NCI-H526 (cell line): ENCODE data around the gene LDLRAD4.

Experiments used
- DNase-seq, 2 experiments: peaks; one replicate each; lab custom pipeline; 2025; lab: John Stamatoyannopoulos, UW

Gene LDLRAD4

GRCh38 chr18:13202571-13202970 lies 16.0 kb upstream of the LDLRAD4 start:
- DNase-seq = no peak

- no peak for DNase-seq
These were observed 12.3 kb upstream of the LDLRAD4 start for GRCh38 chr18:13206301-13206700.

- no peak for DNase-seq
These were observed 11.3 kb upstream of the LDLRAD4 start for GRCh38 chr18:13207294-13207693.

DNA sequence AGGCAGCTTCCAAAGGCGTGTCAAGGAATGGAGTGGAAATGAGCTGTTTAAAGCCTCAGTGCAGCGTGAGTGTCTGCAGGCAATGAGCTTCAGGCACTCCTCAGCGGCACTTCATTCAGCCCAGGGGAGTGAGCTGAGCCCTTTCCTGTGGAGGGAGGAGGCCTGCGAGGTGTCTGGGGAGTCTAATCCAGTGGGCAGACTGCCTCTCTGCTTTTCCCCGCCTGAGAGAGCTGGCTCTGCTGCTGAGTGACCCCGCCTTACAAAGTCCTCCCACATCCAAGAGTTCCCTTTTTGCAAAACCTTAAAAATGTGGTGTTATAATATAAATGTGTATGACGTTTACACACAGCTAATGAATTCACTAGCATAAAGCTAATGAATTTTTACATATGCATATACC lies 7.0 kb upstream of the LDLRAD4 start:
- DNase-seq = no peak

GRCh38 chr18:13213036-13213795 lies 5.3 kb upstream of the LDLRAD4 start:
- DNase-seq = no peak

GRCh38 chr18:13214609-13215008 lies 4.0 kb upstream of the LDLRAD4 start:
- DNase-seq = no peak

GRCh38 chr18:13216092-13216582 lies 2.4 kb upstream of the LDLRAD4 start:
- DNase-seq = peak; percentile 54 to 74

- peak in 1 of 2 experiments; percentile 65 for DNase-seq
These were observed 1.7 kb upstream of the LDLRAD4 start for GRCh38 chr18:13216711-13217465.

DNA sequence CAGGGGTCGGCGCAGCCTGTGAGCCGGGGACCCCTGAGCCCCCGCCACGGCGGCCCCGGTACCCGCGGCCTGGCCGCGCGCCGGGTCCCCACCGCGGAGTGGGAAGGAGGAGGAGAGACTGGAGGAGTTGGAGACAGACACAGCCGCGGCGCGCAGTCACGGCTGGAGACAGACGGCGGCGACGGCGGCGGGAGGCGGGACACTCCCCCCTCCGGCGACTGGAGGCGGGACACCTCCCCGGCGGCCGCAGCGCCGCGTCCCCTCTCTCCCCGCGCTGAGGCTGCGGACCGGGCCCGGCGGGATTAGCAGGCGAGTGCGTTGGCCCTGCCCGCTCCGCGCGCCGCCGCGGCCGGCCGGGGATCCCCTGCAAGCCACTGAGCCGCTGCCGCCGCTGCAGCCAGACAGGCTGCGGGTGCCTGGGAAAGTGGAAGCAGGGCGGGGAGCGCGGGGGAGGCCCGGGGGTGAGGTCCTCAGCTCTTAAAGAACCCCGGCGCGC lies 1.0 kb upstream of the LDLRAD4 start:
- DNase-seq = peak in 1 of 2 experiments; percentile 65

GRCh38 chr18:13217971-13218367 lies 591 bp upstream of the LDLRAD4 start:
- peak in 1 of 2 experiments; percentile 47 for DNase-seq

DNA sequence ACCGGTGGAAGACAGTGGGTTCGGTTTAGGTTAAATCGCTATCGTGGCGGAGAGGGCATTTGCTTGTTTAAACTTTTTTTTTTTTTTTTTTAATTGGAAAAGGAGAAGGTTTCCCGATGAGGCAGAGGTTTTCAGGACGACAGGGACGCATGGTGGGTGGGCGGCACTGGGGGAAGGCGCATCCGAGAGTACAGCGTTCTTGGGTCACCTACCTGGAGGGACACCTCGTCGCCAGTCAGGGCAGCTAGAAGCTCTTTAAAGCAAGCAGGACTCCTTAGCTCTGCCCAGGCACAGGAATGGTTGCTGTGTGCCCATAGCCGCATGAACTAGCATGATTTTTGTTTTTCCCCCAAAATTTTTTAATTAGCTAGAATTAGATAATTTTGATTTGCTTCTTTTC lies 437 bp downstream of the LDLRAD4 start:
- peak in 1 of 2 experiments; percentile 19 for DNase-seq

GRCh38 chr18:13219593-13220159 lies 1.1 kb downstream of the LDLRAD4 start:
- DNase-seq = no peak

- peak in 1 of 2 experiments; percentile 28 for DNase-seq
These were observed 1.9 kb downstream of the LDLRAD4 start for GRCh38 chr18:13220361-13220991.

DNA sequence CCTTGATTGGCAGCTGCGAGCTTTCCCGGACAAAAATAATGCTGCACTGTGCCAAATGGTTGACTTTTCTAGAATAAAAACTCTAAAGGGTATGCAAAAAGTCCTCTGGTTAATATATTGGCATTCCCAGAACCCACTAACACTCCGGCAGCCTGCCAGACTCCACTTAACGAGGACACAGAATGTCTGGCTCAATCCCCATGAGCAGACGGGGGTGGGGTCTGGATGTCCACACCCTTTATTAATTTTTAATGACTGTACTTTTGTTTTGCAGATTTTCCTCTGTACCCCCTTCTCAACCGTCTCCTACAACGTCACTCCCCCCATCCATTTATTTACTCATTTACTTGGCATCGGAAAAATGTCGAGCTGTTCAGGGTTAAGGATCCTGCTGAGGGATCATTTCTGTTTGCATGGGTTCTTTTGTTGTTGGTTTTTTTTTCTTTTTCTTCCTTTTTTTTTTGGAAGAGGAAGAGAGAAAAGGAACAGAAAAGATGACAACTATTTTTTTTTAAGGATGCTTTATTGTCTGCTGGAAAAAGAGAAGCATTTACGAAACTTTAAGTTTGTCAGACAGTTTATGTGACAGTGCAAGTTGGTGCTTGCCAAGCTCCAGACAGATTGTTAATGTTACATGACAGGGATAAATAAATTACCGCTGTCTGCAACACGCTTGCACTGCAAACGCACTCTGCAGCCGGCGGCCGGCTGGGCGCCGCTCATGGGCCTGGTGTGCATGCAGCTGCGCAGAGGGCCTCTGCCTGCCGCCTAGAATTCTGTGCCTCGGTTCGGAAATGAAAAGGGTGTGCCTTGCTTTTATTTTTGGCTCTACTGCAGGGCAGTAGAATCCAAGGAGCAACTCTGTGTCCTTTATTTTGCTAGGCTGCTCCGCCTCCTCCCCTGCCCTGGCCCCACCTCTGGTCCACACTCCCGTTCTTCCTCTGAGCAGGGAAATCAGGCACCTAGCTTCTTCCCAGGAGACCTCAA lies 3.6 kb downstream of the LDLRAD4 start:
- peak; percentile 30 to 74 for DNase-seq

GRCh38 chr18:13222856-13223281 lies 4.3 kb downstream of the LDLRAD4 start:
- peak; percentile 33 to 54 for DNase-seq

DNA sequence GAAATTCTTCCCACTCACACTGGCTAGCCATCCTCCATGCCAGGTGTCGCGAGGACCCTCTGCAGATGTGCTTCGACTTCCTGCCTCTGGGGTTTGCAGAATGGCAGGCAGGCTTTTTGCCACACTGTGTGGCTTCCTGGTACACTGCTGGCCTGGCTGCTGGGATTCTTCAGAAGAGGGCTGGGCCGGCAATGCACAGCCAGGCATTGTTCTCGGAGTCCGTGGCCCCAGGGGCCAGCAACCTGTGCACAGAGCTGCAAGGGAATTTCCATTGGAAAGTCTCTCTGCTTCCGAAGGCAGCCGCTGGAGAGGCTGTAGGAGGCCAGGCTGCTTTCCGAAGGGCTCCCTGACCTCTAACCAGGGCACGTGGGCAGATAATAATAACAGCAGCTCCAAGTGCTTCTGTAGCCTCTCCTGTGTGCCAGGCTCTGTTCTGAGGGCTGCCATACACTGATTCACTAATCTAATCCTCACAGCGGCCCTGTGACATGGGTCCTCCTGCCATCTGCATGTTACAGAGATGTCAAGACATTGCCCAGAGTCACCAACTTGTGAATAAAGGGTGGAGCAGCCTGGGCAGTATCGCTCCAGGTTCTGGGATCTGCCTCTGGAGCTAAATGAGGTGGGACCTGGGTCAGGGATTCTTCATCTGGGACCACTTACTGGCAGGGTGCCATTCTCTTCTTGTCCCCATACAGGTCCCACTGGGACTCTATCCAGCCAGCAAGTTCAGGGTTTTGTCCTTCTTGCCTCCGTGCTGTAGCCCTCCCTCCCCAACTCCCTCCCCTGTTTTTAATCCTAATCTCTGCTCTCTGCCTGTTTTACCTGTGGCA lies 5.0 kb downstream of the LDLRAD4 start:
- peak in 1 of 2 experiments; percentile 50 for DNase-seq

DNA sequence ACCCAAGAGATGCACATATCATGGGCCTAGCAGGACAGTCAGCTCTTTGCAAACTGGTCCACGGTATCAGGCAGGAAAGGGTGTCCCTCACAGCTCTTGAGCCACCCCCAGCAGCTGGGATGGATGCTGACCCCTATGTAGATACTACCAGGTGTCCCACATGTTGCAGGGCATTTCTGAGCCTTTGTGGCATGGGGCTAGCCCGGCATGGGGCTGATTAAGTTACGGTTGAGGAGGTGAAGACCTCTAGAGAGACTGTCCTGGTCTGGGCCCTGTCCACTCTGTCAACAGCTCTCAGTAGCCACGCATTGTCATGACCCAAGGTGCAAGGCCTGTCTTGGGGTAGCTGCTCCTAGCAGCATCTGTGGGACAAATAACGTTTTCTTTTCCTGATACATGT lies 6.7 kb downstream of the LDLRAD4 start:
- no peak for DNase-seq

DNA sequence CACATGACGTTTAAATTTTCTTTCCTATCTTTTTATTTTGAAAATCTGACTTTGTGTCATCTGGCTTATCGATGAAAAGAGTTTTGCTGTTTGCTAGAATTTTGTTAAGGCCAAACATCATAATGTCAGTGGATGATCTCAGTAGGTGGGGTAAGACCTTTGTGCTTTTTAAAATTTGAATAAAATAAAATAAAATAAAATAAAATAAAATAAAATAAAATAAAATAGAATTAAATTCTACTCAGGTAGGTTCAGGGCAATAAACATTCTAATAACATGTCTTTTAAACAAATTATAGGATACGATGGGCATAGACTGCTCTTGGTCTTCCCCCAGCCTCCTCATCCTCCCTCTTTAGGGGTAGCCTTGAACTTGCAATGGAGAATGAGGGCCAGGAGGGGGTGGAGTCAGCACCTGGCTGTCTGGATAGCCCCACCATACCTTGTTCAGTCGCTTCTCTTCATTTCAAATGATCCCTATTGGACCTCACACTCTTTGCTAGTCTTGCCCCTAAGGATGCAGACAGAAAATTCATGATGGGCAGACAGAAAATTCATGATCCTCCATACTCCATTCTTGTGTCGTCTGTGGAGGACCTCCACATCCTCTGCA lies 8.1 kb downstream of the LDLRAD4 start:
- DNase-seq = no peak

DNA sequence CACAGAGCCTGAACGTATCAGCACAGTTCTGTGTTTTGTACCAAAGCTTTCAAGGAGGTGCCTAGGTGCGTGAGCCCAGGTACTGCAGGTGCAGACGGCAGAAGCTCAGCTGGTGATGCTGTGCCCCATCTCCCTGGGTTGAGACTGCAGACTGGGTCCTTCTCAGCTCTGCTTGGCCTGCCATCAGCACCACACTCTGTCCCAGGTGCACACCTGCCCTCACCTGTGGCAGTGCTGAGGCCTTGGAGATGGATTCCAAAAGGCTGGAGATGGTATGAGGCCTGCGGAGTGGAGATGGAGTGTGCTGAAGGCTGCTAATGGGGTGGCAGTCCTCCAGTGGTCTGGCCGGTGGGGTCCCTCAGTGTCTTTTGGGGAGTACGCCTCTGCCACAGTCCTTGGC lies 9.3 kb downstream of the LDLRAD4 start:
- DNase-seq = no peak
